ENCODE data around the gene NFKBIL1. TPM values are rescaled to one million over a fixed set of nuclear protein-coding genes. Genes with fewer than 3 reads are reported as not detected.
"Not testable (repeated sequence)": the region's sequence is repeated elsewhere in the genome, so short reads cannot be mapped to it uniquely, and the experiment has no call there.

Gene NFKBIL1
- polyA plus RNA-seq, 1 donor from 2014 or later = 11.5 TPM

DNA sequence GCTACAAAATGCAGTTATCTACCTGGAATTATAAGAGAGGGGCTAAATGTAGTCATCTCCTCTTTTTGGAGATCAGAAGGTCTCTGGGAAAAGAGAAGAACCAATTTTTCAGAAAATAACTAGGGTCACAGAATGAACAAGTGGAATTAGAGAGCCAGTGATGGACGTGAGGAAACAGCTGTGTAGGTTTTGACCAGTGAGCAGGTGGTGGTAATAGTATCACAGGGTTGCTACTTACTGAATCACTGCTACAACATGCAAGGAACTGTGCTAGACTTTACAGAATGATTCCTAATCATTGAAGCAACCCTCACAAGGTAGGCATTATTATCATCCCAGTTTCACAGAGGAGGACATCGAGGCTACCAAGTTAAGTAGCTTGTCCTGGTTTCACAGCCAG is 2.7 kb upstream of the NFKBIL1 start:
- Mint-ChIP-seq H3K27me3 (peaks cover 1% of the 10 kb centered on the region), H3K27ac (peak overlapping the region in 1 of 3 donors; percentile 17), H3K36me3 (no peaks in the 10 kb centered on the region), H3K9me3 (no peaks in the 10 kb centered on the region), H3K4me3 (peak overlapping the region in 3 of 4 donors; percentile 15 to 59 (median 24)), H3K4me1 (peaks cover 34 to 40% (median 37%) of the 10 kb centered on the region in 3 donors)

DNA sequence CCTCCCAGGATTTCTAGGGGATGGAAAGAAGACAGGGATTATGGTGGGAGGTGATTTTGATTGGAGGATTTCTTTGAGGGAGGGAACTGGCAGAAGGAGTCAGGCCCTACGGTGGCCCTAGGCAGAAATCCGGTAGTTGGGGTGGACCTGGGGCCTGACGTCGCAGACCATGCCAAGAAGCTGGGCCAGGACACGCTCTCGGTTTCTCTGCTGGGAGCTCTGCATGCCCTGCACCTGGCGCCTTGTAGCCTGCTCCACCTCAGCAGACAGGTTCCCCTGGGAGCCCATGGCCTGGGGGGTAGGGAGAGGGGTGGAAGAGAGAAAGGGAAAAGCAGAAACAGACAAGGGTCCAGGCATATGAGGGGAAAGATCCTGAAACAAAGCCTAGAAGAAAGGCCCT is 2.1 kb upstream of the NFKBIL1 start:
- no peaks in the 10 kb centered on the region for H3K9me3 Mint-ChIP-seq
- no peaks in the 10 kb centered on the region for H3K36me3 Mint-ChIP-seq
- H3K27me3 Mint-ChIP-seq = peaks cover 1% of the 10 kb centered on the region
- peak overlapping the region in 1 of 3 donors; percentile 88 for H3K27ac Mint-ChIP-seq
- peaks cover 28 to 34% (median 32%) of the 10 kb centered on the region in 3 donors for H3K4me1 Mint-ChIP-seq
- H3K4me3 Mint-ChIP-seq = peak overlapping the region in 2 of 4 donors; percentile 76 to 92

DNA sequence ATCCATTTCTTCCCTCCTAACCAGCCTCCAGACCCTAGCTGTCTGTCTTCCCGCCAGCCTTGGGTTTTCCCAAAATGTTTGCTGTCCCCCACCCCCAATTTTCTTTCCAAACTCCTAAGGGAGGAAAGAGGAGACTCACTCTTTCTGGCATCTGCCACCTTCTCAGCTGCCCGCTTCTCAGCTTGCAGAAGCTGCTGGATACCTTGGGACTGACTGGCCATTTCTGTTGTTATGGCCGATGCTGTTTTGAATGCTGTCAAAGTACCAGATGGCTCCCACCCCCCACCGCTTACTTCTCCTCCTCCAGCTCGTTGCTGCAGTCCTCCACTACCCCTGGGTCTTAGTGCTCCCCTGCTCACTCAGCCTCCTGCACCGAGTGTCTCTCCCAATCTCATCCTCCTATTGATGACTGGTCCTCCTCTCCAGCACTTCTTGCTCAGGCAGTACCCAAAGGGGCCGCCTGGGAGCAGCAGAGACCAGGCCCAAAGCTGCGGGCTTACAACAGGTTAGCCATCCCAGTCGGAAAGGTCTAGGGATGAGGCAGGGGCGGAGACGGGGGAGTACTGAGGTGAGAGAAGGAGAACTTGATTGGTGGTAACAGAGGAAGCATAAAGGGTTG is 960 bp upstream of the NFKBIL1 start, which contains the start of gene ATP6V1G2:
ATP6V1G2 (minus strand) TSS at position 270 of the 619 bp plus-strand sequence; CDS start at position 221, 49 bp downstream.
- no peaks in the 10 kb centered on the region for H3K9me3 Mint-ChIP-seq
- H3K4me3 Mint-ChIP-seq = peak within 1 kb of the TSS; percentile 76 to 98 (median 88)
- H3K27ac Mint-ChIP-seq = peak within 1 kb of the TSS; percentile 86 to 97 (median 88)
- H3K36me3 Mint-ChIP-seq = no peaks in the 10 kb centered on the region
- H3K27me3 Mint-ChIP-seq = peaks cover 1% of the 10 kb centered on the region
- H3K4me1 Mint-ChIP-seq = peaks cover 23 to 29% (median 29%) of the 10 kb centered on the region in 3 donors

DNA sequence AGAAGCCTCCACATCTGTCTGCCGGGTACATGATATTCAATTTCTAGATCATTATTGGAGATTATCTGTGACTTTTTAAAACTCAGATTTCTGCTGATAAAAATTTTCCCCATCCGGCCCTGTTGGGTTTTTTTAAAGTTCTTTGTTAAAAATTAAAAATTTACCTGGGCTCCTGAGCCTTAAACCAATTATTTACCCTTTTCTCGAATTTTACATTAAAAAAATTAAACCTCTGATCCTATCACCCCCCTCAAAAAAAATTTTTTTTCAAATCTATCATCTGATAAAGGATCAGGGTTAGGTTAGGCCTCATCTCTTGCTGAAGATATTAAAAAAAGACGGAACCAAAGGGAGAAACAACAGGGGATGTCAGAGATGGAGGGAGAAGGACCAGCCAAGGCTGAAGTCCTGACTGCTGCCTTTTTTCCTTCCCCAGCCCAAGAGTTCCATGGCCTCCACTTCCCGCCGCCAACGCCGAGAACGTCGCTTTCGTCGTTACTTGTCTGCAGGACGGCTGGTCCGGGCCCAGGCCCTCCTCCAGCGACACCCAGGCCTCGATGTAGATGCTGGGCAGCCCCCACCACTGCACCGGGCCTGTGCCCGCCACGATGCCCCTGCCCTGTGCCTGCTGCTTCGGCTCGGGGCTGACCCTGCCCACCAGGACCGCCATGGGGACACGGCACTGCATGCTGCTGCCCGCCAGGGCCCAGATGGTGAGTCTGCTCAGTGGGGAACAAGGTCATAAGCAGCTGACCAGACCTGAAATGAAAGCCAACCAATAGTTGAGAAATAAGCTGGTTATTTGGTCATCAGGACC is 527 bp downstream of the NFKBIL1 start:
- no peaks in the 10 kb centered on the region for H3K9me3 Mint-ChIP-seq
- H3K27ac Mint-ChIP-seq = peak overlapping the region; percentile 86 to 97 (median 88)
- peak overlapping the region; percentile 76 to 98 (median 88) for H3K4me3 Mint-ChIP-seq
- no peaks in the 10 kb centered on the region for H3K36me3 Mint-ChIP-seq
- peaks cover 1% of the 10 kb centered on the region for H3K27me3 Mint-ChIP-seq
- H3K4me1 Mint-ChIP-seq = peaks cover 16 to 32% (median 29%) of the 10 kb centered on the region in 3 donors

GRCh38 chr6:31548544-31548873 is 1.1 kb downstream of the NFKBIL1 start:
- peak overlapping the region in 1 of 4 donors; percentile 41 for H3K4me3 Mint-ChIP-seq
- H3K4me1 Mint-ChIP-seq = peaks cover 16 to 29% (median 25%) of the 10 kb centered on the region in 3 donors
- peaks cover 1% of the 10 kb centered on the region for H3K27me3 Mint-ChIP-seq
- H3K27ac Mint-ChIP-seq = peak overlapping the region in 2 of 3 donors; percentile 40 to 88
- H3K9me3 Mint-ChIP-seq = no peaks in the 10 kb centered on the region
- H3K36me3 Mint-ChIP-seq = no peaks in the 10 kb centered on the region

DNA sequence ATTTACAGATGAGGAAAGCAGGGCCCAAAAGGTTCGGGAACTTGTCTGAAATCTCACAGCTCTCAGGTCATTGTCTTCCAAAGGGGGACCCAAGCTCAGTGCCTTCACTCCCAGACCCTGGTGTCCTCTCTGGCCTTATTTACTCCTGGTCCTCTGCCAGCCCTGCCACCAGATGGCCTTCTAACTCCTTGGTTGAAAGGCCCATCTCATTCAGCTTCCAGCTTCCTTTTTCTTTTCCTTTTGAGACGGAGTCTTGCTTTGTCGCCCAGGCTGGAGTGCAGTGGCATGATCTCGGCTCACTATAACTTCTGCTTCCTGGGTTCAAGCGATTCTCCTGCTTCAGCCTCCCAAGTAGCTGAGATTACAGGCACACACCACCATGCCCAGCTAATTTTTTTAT is 4.0 kb downstream of the NFKBIL1 start:
- Mint-ChIP-seq H3K4me1 (peaks cover 20 to 35% (median 25%) of the 10 kb centered on the region in 3 donors), H3K27ac (peak overlapping the region; percentile 58 to 88 (median 59)), H3K4me3 (peak overlapping the region; percentile 40 to 84 (median 77))
- not testable (repeated sequence) for H3K9me3 Mint-ChIP-seq, H3K27me3 Mint-ChIP-seq, H3K36me3 Mint-ChIP-seq

DNA sequence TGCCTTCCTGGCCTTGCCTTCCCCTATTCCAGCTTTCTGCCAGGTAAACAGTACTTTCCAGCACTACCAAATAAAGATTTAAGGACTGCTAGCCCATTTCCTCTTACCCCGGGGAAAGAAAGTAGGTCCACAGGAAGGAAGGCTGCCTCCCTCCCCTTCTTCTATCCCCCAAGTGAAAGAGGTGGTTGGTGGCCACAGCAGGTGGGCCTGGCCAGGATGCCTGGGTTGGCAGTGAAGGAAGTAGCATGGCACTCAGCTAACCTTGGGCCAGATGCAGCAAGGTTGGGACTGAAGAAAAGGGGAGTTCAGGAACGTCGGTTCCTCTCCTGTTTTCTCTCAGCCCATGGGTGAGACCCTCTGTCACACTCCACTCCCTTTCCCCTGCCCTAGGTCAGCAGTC is 8.9 kb downstream of the NFKBIL1 start:
- Mint-ChIP-seq H3K4me1 (peaks cover 34 to 52% (median 44%) of the 10 kb centered on the region in 3 donors), H3K27me3 (no peaks in the 10 kb centered on the region), H3K36me3 (peaks cover 2% of the 10 kb centered on the region), H3K27ac (peak overlapping the region in 1 of 3 donors; percentile 45), H3K9me3 (no peaks in the 10 kb centered on the region), H3K4me3 (peak overlapping the region in 1 of 4 donors; percentile 13)

GRCh38 chr6:31557443-31558317 is 10.3 kb downstream of the NFKBIL1 start:
- peak overlapping the region in 3 of 4 donors; percentile 32 to 94 (median 88) for H3K4me3 Mint-ChIP-seq
- no peaks in the 10 kb centered on the region for H3K27me3 Mint-ChIP-seq
- peaks cover 38 to 55% (median 49%) of the 10 kb centered on the region in 3 donors for H3K4me1 Mint-ChIP-seq
- H3K9me3 Mint-ChIP-seq = no peaks in the 10 kb centered on the region
- peaks cover 5% of the 10 kb centered on the region for H3K36me3 Mint-ChIP-seq
- peak overlapping the region in 1 of 3 donors; percentile 98 for H3K27ac Mint-ChIP-seq

DNA sequence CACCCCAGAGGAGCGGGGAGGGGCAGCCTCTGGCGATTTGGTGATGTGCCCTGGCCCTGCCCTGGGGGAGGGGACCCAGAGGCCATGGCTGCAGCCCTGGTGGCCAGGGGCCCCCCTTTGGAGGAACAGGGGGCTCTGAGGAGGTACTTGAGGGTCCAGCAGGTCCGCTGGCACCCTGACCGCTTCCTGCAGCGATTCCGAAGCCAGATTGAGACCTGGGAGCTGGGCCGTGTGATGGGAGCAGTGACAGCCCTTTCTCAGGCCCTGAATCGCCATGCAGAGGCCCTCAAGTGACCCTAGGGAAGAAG is 10.9 kb downstream of the NFKBIL1 start:
- Mint-ChIP-seq H3K4me1 (peaks cover 43 to 60% (median 53%) of the 10 kb centered on the region in 3 donors), H3K9me3 (no peaks in the 10 kb centered on the region), H3K27me3 (no peaks in the 10 kb centered on the region), H3K4me3 (peak overlapping the region; percentile 84 to 96 (median 91)), H3K27ac (peak overlapping the region in 2 of 3 donors; percentile 95 to 98), H3K36me3 (peaks cover 5% of the 10 kb centered on the region)

GRCh38 chr6:31558631-31559500 is 11.5 kb downstream of the NFKBIL1 start:
- Mint-ChIP-seq H3K4me1 (peaks cover 47 to 64% (median 58%) of the 10 kb centered on the region in 3 donors), H3K27ac (peak overlapping the region; percentile 94 to 98 (median 95)), H3K27me3 (no peaks in the 10 kb centered on the region), H3K4me3 (peak overlapping the region; percentile 84 to 96 (median 91)), H3K9me3 (no peaks in the 10 kb centered on the region), H3K36me3 (peaks cover 6% of the 10 kb centered on the region)

GRCh38 chr6:31559606-31559957 is 12.2 kb downstream of the NFKBIL1 start:
- H3K9me3 Mint-ChIP-seq = no peaks in the 10 kb centered on the region
- H3K27me3 Mint-ChIP-seq = no peaks in the 10 kb centered on the region
- peak overlapping the region; percentile 84 to 96 (median 91) for H3K4me3 Mint-ChIP-seq
- peaks cover 7% of the 10 kb centered on the region for H3K36me3 Mint-ChIP-seq
- peak overlapping the region; percentile 94 to 98 (median 95) for H3K27ac Mint-ChIP-seq
- peaks cover 47 to 65% (median 59%) of the 10 kb centered on the region in 3 donors for H3K4me1 Mint-ChIP-seq

GRCh38 chr6:31559958-31560696 is 12.7 kb downstream of the NFKBIL1 start:
- Mint-ChIP-seq H3K9me3 (no peaks in the 10 kb centered on the region), H3K4me1 (peaks cover 48 to 66% (median 64%) of the 10 kb centered on the region in 3 donors), H3K36me3 (peaks cover 7% of the 10 kb centered on the region), H3K4me3 (peak overlapping the region; percentile 84 to 96 (median 91)), H3K27ac (peak overlapping the region; percentile 94 to 98 (median 95)), H3K27me3 (no peaks in the 10 kb centered on the region)

DNA sequence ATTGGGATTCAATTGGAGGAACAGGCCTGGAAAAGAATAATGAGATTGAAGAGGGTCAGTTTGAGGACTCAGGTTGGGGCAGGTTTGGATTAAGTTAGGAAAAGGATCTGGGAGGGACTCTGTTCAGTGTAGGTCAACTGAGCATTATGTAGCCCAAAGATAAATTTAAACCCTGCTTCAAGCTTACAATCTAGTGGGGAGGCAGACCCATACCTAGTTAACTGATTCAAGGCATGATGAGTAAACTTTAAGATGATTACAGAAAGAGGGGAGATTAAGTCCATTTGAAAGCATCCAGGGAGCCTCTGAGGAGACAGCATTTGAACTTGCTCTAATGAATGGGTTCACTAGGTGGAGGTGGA is 13.3 kb downstream of the NFKBIL1 start:
- no peaks in the 10 kb centered on the region for H3K9me3 Mint-ChIP-seq
- peak overlapping the region; percentile 94 to 98 (median 95) for H3K27ac Mint-ChIP-seq
- H3K4me1 Mint-ChIP-seq = peaks cover 48 to 71% (median 69%) of the 10 kb centered on the region in 3 donors
- no peaks in the 10 kb centered on the region for H3K27me3 Mint-ChIP-seq
- H3K36me3 Mint-ChIP-seq = peaks cover 11% of the 10 kb centered on the region
- peak overlapping the region; percentile 84 to 96 (median 91) for H3K4me3 Mint-ChIP-seq
